Thoracic aorta (tissue), 2 donors: ENCODE results near the gene TST. TPM values are rescaled to one million over a fixed set of nuclear protein-coding genes. Genes with fewer than 3 reads are reported as not detected.

ENCODE experiments used
- ATAC-seq: fragments of 150-250 bp; one replicate; pipeline ENCODE4 v1.8.0; 2017; ENCODE audit warnings: low read depth; ENCODE audit not compliant: insufficient number of reproducible peaks, low FRiP score
- DNase-seq: peaks from one replicate; pipeline ENCODE4 v3.0.0-alpha.2; 2020; ENCODE audit warnings: low spot score
- H3K27ac ChIP-seq, 2 donors: fragments of 200-600 bp; sonication (generic); 1 replicate in 1 of 2; 2 replicates in 1 of 2; pipeline ENCODE4 v1.5.1; 2016; ENCODE audit warnings: mild to moderate bottlenecking in 2 of 2, moderate library complexity in 2 of 2
- H3K27me3 ChIP-seq: fragments of 200-600 bp; sonication (generic); replicated peaks from 2 replicates; pipeline ENCODE4 v1.6.0; 2016; ENCODE audit warnings: mild to moderate bottlenecking; ENCODE audit not compliant: insufficient read depth
- H3K36me3 ChIP-seq: fragments of 200-600 bp; sonication (generic); one replicate; pipeline ENCODE4 v1.5.1; 2016
- H3K4me1 ChIP-seq, 2 donors: fragments of 200-600 bp; sonication (generic); 1 replicate in 1 of 2; 2 replicates in 1 of 2; pipeline versions ENCODE4 v1.5.1 to v1.6.0; 2016; ENCODE audit warnings: low read depth in 2 of 2, mild to moderate bottlenecking in 1 of 2; ENCODE audit not compliant: control insufficient read depth in 1 of 2
- H3K4me3 ChIP-seq: fragments of 200-600 bp; sonication (generic); 2 replicates; pipeline ENCODE4 v1.5.1; 2016; ENCODE audit warnings: mild to moderate bottlenecking
- H3K9me3 ChIP-seq: fragments of 200-600 bp; sonication (generic); 2 replicates; pipeline ENCODE4 v1.5.1; 2016
- total RNA-seq, 2 donors: library from RNA; depleted of rRNA; stranded (reverse); fragments of >200 nt; gene quantifications; one replicate each; pipeline versions ENCODE4 v1.1.0 to v1.2.3, GENCODE V29; 2016
- TF ChIP-seq, protein P1 (sequence below): fragments of 200-600 bp; sonication (generic); IDR thresholded peaks from one replicate; pipeline ENCODE4 v1.5.1; 2019; ENCODE audit warnings: antibody characterized with exemption

TST gene
- total RNA-seq, 2 donors from 2014 or later: 8.5 to 26.9 TPM

- no peak for DNase-seq
- H3K36me3 ChIP-seq: peaks cover 23% of the 10 kb centered on the region
- H3K9me3 ChIP-seq: no peaks in the 10 kb centered on the region
- no peaks in the 10 kb centered on the region for H3K27me3 ChIP-seq
- ATAC-seq: no peak
- peak overlapping the region; percentile 86 for H3K4me3 ChIP-seq
- TF ChIP-seq, protein P1, sequence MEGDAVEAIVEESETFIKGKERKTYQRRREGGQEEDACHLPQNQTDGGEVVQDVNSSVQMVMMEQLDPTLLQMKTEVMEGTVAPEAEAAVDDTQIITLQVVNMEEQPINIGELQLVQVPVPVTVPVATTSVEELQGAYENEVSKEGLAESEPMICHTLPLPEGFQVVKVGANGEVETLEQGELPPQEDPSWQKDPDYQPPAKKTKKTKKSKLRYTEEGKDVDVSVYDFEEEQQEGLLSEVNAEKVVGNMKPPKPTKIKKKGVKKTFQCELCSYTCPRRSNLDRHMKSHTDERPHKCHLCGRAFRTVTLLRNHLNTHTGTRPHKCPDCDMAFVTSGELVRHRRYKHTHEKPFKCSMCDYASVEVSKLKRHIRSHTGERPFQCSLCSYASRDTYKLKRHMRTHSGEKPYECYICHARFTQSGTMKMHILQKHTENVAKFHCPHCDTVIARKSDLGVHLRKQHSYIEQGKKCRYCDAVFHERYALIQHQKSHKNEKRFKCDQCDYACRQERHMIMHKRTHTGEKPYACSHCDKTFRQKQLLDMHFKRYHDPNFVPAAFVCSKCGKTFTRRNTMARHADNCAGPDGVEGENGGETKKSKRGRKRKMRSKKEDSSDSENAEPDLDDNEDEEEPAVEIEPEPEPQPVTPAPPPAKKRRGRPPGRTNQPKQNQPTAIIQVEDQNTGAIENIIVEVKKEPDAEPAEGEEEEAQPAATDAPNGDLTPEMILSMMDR: no peak
- H3K27ac ChIP-seq: no peak overlapping the region
- H3K4me1 ChIP-seq: peaks cover 11 to 13% of the 10 kb centered on the region in 2 donors
These were observed 33.4 kb upstream of the TST start for GRCh38 chr22:37052386-37053309.

DNA sequence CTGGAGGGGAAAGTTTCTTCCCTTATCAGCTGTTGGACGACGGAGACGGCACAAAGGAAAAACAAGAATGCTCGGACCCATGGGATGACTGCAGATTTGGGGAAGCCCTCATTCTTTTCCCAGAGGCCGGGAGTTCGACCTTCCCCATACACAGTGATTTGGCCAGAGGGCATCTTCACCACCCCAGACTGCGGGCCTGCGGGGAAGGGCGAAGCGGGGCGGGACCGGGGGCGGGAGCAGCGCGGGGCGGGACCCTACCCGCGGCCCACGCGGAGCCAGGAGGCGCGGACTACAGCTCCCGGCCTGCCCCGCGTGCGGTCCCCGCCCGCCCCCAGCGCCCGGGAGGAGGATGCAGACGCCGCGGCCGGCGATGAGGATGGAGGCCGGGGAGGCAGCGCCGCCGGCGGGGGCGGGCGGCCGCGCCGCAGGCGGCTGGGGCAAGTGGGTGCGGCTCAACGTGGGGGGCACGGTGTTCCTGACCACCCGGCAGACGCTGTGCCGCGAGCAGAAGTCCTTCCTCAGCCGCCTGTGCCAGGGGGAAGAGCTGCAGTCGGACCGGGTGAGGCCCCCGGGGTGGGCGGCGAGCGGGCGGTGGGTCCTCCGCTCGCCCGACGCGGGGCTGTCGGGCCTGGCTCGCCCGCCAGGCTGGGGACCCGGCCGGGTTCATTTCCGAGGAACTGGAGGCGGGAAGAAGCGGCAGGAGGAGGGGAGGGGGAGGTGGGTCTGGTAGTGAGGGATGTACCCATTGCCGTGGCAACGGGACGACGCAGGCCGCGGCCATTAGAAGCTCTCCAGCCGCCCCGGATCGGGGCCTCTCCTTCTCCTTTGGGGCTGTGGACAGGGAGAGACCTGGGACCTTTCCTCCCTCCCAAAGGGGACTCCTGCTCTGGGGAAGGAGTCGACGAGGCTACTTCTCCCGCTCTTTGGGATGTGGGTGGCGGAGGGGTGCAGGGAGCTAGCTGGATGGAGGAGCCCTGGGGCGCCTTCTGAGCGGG, 32.4 kb upstream of the TST start, which contains the start of gene KCTD17:
TSS of gene KCTD17 (plus strand) at position 352 of the 995 bp plus-strand sequence. CDS start at position 371, 19 bp downstream.
- Histone ChIP-seq H3K36me3 (peaks cover 16% of the 10 kb centered on the region), H3K4me3 (peak within 1 kb of the TSS; percentile 86), H3K9me3 (no peaks in the 10 kb centered on the region), H3K4me1 (peaks cover 11 to 13% of the 10 kb centered on the region in 2 donors), H3K27ac (no peak within 1 kb of the TSS), H3K27me3 (no peaks in the 10 kb centered on the region)
- ATAC-seq: peak; percentile 23
- DNase-seq: no peak
- TF ChIP-seq, protein P1: no peak

- H3K36me3 ChIP-seq: peaks cover 8% of the 10 kb centered on the region
- no peak overlapping the region for H3K27ac ChIP-seq
- DNase-seq (no peak), ATAC-seq (no peak)
- peak overlapping the region; percentile 86 for H3K4me3 ChIP-seq
- TF ChIP-seq, protein P1: no peak
- peaks cover 11 to 13% of the 10 kb centered on the region in 2 donors for H3K4me1 ChIP-seq
- no peaks in the 10 kb centered on the region for H3K9me3 ChIP-seq
- no peaks in the 10 kb centered on the region for H3K27me3 ChIP-seq
These were observed 31.7 kb upstream of the TST start for GRCh38 chr22:37050913-37051312.

- Histone ChIP-seq H3K4me1 (peaks cover 11 to 13% of the 10 kb centered on the region in 2 donors), H3K36me3 (no peaks in the 10 kb centered on the region), H3K27ac (no peak overlapping the region), H3K4me3 (no peak overlapping the region), H3K27me3 (no peaks in the 10 kb centered on the region), H3K9me3 (no peaks in the 10 kb centered on the region)
- ATAC-seq (no peak), DNase-seq (no peak)
- TF ChIP-seq, protein P1: no peak
These were observed 30.0 kb upstream of the TST start for GRCh38 chr22:37049224-37049623.
